DND-41 (cell line): ENCODE results near the gene GPR183.

Source experiments
- ATAC-seq: fragments of 200-7000 bp; cut with Tn5 transposase; 3 replicates; pipeline ENCODE4 v1.9.1; 2021; ENCODE audit warnings: low read depth; ENCODE audit not compliant: insufficient read depth
- DNase-seq: peaks from one replicate; pipeline ENCODE4 v3.0.0-alpha.2; 2020
- H2AFZ ChIP-seq: 2 replicates; pipeline ENCODE4 v1.6.0; 2012; ENCODE audit warnings: low read depth, low read length
- H3K27ac ChIP-seq: 2 replicates; pipeline ENCODE4 v1.5.1; 2012; ENCODE audit warnings: low read length, inconsistent platforms
- H3K27me3 ChIP-seq: fragments of 200-600 bp; sonication (generic); 2 replicates; pipeline ENCODE4 v1.6.0; 2012; ENCODE audit warnings: low read length, mild to moderate bottlenecking, inconsistent platforms; ENCODE audit not compliant: insufficient read depth, poor library complexity
- H3K36me3 ChIP-seq: 2 replicates; pipeline ENCODE4 v1.5.1; 2012; ENCODE audit warnings: low read length, inconsistent platforms; ENCODE audit not compliant: insufficient read depth
- H3K4me1 ChIP-seq: 2 replicates; pipeline ENCODE4 v1.5.1; 2012; ENCODE audit warnings: mild to moderate bottlenecking, low read length; ENCODE audit not compliant: insufficient read depth
- H3K4me2 ChIP-seq: 2 replicates; pipeline ENCODE4 v1.6.0; 2012; ENCODE audit warnings: mild to moderate bottlenecking, moderate library complexity, low read length, inconsistent platforms; ENCODE audit not compliant: insufficient read depth
- H3K4me3 ChIP-seq, 2 experiments: fragments of 200-600 bp in 1 of 2; shearing (Covaris generic) in 1 of 2; 2 replicates each; pipeline ENCODE4 v1.5.1; 2012 to 2016; ENCODE audit warnings: inconsistent platforms in 2 of 2, low read length in 2 of 2, mild to moderate bottlenecking in 2 of 2, low read depth in 1 of 2, moderate library complexity in 1 of 2
- H3K79me2 ChIP-seq: 2 replicates; pipeline ENCODE4 v1.6.0; 2012; ENCODE audit warnings: low read length, inconsistent platforms; ENCODE audit not compliant: insufficient read depth
- H3K9ac ChIP-seq: 2 replicates; pipeline ENCODE4 v1.6.0; 2012; ENCODE audit warnings: low read depth, mild to moderate bottlenecking, inconsistent platforms, low read length, moderate library complexity
- H3K9me3 ChIP-seq: 2 replicates; pipeline ENCODE4 v1.5.1; 2012; ENCODE audit warnings: low read length, moderate library complexity, mild to moderate bottlenecking, inconsistent platforms; ENCODE audit not compliant: insufficient read depth, severe bottlenecking
- H4K20me1 ChIP-seq: 2 replicates; pipeline ENCODE4 v1.6.0; 2012; ENCODE audit warnings: low read length; ENCODE audit not compliant: insufficient read depth
- EZH2 ChIP-seq: IDR thresholded peaks from 3 replicates; pipeline ENCODE4 v1.6.1; 2012; ENCODE audit warnings: borderline replicate concordance, low read depth, mild to moderate bottlenecking, moderate library complexity, low read length, inconsistent platforms; ENCODE audit not compliant: severe bottlenecking
- TF ChIP-seq, protein P1 (sequence below): IDR thresholded peaks from 2 replicates; pipeline ENCODE4 v1.5.1; 2012; ENCODE audit warnings: borderline replicate concordance, low read length, moderate library complexity, mild to moderate bottlenecking; ENCODE audit not compliant: poor library complexity, severe bottlenecking; ENCODE audit errors: extremely low read depth

Gene GPR183

DNA sequence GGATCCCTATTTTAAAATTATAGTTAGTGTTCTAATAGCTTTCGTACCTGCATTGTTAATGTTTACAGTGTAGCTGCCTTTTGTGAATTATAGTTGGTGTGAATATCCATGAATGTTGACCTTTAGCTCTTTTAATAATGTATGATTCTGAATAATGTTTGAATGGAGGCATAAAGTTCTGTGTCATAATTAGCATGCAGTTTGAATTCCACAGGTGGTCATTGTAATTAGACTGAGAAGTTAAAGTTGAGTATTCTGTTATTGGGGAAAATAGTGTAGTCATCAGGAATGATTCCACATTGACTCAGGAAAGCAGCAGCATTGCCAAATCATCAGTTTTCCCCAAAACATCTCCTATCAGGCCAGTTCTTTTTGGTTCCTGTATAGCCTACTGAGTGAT, 61.1 kb downstream of the GPR183 start:
- Histone ChIP-seq H3K27me3 (no peaks in the 10 kb centered on the region), H3K4me3 (no peak overlapping the region), H3K9me3 (no peaks in the 10 kb centered on the region), H2AFZ (no peak overlapping the region), H3K4me1 (no peaks in the 10 kb centered on the region), H3K27ac (no peak overlapping the region), H3K4me2 (no peak overlapping the region), H4K20me1 (no peaks in the 10 kb centered on the region), H3K36me3 (peaks cover 52% of the 10 kb centered on the region), H3K9ac (no peak overlapping the region), H3K79me2 (peaks cover 3% of the 10 kb centered on the region; the same call in 1 of the 2 replicates)
- ATAC-seq (no peak), DNase-seq (no peak)
- TF ChIP-seq, protein P1, sequence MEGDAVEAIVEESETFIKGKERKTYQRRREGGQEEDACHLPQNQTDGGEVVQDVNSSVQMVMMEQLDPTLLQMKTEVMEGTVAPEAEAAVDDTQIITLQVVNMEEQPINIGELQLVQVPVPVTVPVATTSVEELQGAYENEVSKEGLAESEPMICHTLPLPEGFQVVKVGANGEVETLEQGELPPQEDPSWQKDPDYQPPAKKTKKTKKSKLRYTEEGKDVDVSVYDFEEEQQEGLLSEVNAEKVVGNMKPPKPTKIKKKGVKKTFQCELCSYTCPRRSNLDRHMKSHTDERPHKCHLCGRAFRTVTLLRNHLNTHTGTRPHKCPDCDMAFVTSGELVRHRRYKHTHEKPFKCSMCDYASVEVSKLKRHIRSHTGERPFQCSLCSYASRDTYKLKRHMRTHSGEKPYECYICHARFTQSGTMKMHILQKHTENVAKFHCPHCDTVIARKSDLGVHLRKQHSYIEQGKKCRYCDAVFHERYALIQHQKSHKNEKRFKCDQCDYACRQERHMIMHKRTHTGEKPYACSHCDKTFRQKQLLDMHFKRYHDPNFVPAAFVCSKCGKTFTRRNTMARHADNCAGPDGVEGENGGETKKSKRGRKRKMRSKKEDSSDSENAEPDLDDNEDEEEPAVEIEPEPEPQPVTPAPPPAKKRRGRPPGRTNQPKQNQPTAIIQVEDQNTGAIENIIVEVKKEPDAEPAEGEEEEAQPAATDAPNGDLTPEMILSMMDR = no peak
- TF ChIP-seq EZH2 = no peak
